K562 (cell line): Measurements from ENCODE around the gene IFIT2. TPM values are rescaled to one million over a fixed set of nuclear protein-coding genes. Genes with fewer than 3 reads are reported as not detected.
A peak's percentile ranks its signal among the peaks of the same experiment; 100 is the strongest.

Experiments used
- ATAC-seq: fragments of 200-7000 bp; cut with Tn5 transposase; 3 replicates; pipeline ENCODE4 v1.9.1; 2020; ENCODE audit warnings: moderate library complexity
- BruUV-seq: library from RNA; stranded (reverse); fragments of 400-500 nt; replicated peaks from 2 replicates; lab custom pipeline; 2021; lab: Mats Ljungman, UMichigan
- CTCF ChIA-PET: fragments of 300-600 bp; formaldehyde crosslinking; extraction: SDS; loops from one replicate; lab custom pipeline; 2021; ENCODE audit warnings: low intra/inter-chr PET ratio; lab: Yijun Ruan, JAX
- POLR2A ChIA-PET: fragments of 300-600, 350-650 bp; sonication (Branson Sonifier 250); formaldehyde crosslinking; extraction: SDS; loops from one replicate; lab custom pipeline; 2021; ENCODE audit warnings: antibody characterized with exemption, inconsistent platforms; lab: Yijun Ruan, JAX
- DNase-seq, 4 experiments: peaks; one replicate each; pipeline versions ENCODE4 v3.0.0 to v3.0.0-alpha.2; 2011 to 2018; ENCODE audit warnings: low spot score in 3 of 4, mixed read lengths in 3 of 4; ENCODE audit errors: extremely low read depth in 1 of 4
- FAIRE-seq: peaks from 2 replicates; lab custom pipeline; 2011; peaks lifted over from hg19 to GRCh38; lab: Jason Lieb, UNC
- H2AFZ ChIP-seq: 2 replicates; pipeline ENCODE4 v1.6.0; 2011; ENCODE audit warnings: low read depth, low read length, control low read depth, inconsistent platforms
- H3K27ac ChIP-seq: fragments of 200-600 bp; 3 replicates; pipeline ENCODE4 v1.8.0; 2011; ENCODE audit warnings: low read depth, mild to moderate bottlenecking, control low read depth, inconsistent platforms, low read length, moderate library complexity, mixed read lengths; ENCODE audit errors: extremely low read depth
- H3K27me3 ChIP-seq, 2 experiments: fragments of 300-600 bp in 1 of 2; 2 replicates in 1 of 2; 3 replicates in 1 of 2; pipeline versions ENCODE4 v1.6.0 to v1.8.0; 2011; ENCODE audit warnings: inconsistent platforms in 2 of 2, low read length in 2 of 2, mild to moderate bottlenecking in 1 of 2, mixed read lengths in 1 of 2, moderate library complexity in 1 of 2; ENCODE audit not compliant: control insufficient read depth in 2 of 2, insufficient read depth in 2 of 2
- H3K36me3 ChIP-seq: fragments of 300-600 bp; 3 replicates; pipeline ENCODE4 v1.8.0; 2011; ENCODE audit warnings: mild to moderate bottlenecking, low read length, inconsistent platforms; ENCODE audit not compliant: control insufficient read depth, insufficient read depth
- H3K4me1 ChIP-seq, 2 experiments: fragments of 200-600 bp in 1 of 2; replicated peaks in 1 of 2; 2 replicates in 1 of 2; 3 replicates in 1 of 2; pipeline versions ENCODE4 v1.5.1 to v1.8.0; 2011; ENCODE audit warnings: inconsistent platforms in 2 of 2, low read length in 2 of 2, mild to moderate bottlenecking in 1 of 2, mixed read lengths in 1 of 2, moderate library complexity in 1 of 2; ENCODE audit not compliant: control insufficient read depth in 2 of 2, insufficient read depth in 2 of 2
- H3K4me2 ChIP-seq: 2 replicates; pipeline ENCODE4 v1.6.1; 2011; ENCODE audit warnings: low read length, control low read depth, inconsistent platforms, mixed read lengths; ENCODE audit not compliant: insufficient read depth
- H3K4me3 ChIP-seq: fragments of 200-600 bp; sonication (generic), shearing (Covaris generic); 2 replicates; pipeline ENCODE4 v1.5.1; 2016; ENCODE audit warnings: control low read depth, inconsistent platforms
- H3K79me2 ChIP-seq: fragments of 200-600 bp; 3 replicates; pipeline ENCODE4 v1.8.0; 2011; ENCODE audit warnings: low read length, inconsistent platforms; ENCODE audit not compliant: control insufficient read depth, insufficient read depth
- H3K9ac ChIP-seq, 2 experiments: 2 replicates each; pipeline versions ENCODE4 v1.6.0 to v1.6.1; 2011; ENCODE audit warnings: low read depth in 2 of 2, low read length in 2 of 2, control low read depth in 1 of 2, inconsistent platforms in 1 of 2, mild to moderate bottlenecking in 1 of 2, mixed read lengths in 1 of 2; ENCODE audit not compliant: insufficient read depth in 1 of 2
- H3K9me1 ChIP-seq: one replicate; pipeline ENCODE4 v1.6.0; 2011; ENCODE audit warnings: inconsistent platforms, mild to moderate bottlenecking, low read length, moderate library complexity; ENCODE audit not compliant: control insufficient read depth, insufficient read depth
- H3K9me3 ChIP-seq: replicated peaks from 2 replicates; pipeline ENCODE4 v1.5.1; 2011; ENCODE audit warnings: low read depth, low read length, inconsistent platforms; ENCODE audit not compliant: control insufficient read depth, insufficient read depth
- H4K20me1 ChIP-seq: replicated peaks from 2 replicates; pipeline ENCODE4 v1.6.1; 2011; ENCODE audit warnings: low read length, inconsistent platforms, mixed read lengths; ENCODE audit not compliant: control insufficient read depth, insufficient read depth
- HDAC2 ChIP-seq: fragments of 450-650 bp; IDR thresholded peaks from 2 replicates; pipeline ENCODE4 v1.6.1; 2016; ENCODE audit warnings: mild to moderate bottlenecking
- KLF1 ChIP-seq: fragments of 450-650 bp; IDR thresholded peaks from 2 replicates; pipeline ENCODE4 v1.6.1; 2016; ENCODE audit warnings: missing genetic modification characterization, missing compliant biosample characterization
- ZNF239 ChIP-seq: fragments of 250-450 bp; sonication (Bioruptor Pico); IDR thresholded peaks from 2 replicates; pipeline ENCODE4 v1.4.0; 2020; ENCODE audit warnings: mild to moderate bottlenecking
- ZNF354B ChIP-seq: fragments of 250-450 bp; sonication (Bioruptor Pico); IDR thresholded peaks from 2 replicates; pipeline ENCODE4 v1.4.0; 2020
- WGBS: fragments of 100-300 bp; shearing (Covaris generic); methylation state at CpG from one replicate; pipeline ENCODE4 v1.1.6; 2016; ENCODE audit warnings: low coverage, mixed read lengths; ENCODE audit not compliant: insufficient coverage; ENCODE audit errors: missing lambda C conversion rate; 5-methylcytosine and 5-hydroxymethylcytosine counted together
- in situ Hi-C: fragments of 300-500 bp; cut with MboI; formaldehyde crosslinking; loops from 4 replicates; pipeline ENCODE4 v1.15.0; 2018; ENCODE audit warnings: inconsistent platforms, mixed read lengths
- intact Hi-C: fragments of 100-400 bp; cut with micrococcal nuclease; formaldehyde crosslinking; loops from 2 replicates; pipeline ENCODE4 v1.14.2; 2022
- polyA plus RNA-seq, 8 experiments: library from polyadenylated mRNA; depleted of rRNA in 4 of 8; stranded (reverse) in 5 of 8; unstranded in 3 of 8; fragments of >200 nt; fragmentation: Nextera tagmentation in 2 of 8; fragmentation: Illumina TruSeq in 1 of 8; extraction: Ambion mirVana in 2 of 8; extraction: Trizol in 1 of 8; gene quantifications; 2 replicates each; pipeline versions ENCODE4 v1.2.1 to v1.2.3, GENCODE V29; 2011 to 2014; ENCODE audit warnings: inconsistent platforms in 1 of 8, missing spikeins in 1 of 8
- total RNA-seq, 7 experiments: library from RNA; depleted of rRNA in 6 of 7; stranded (reverse); fragments of >200 nt in 6 of 7; fragmentation: Illumina TruSeq in 2 of 7; extraction: Trizol in 2 of 7; gene quantifications; 2 replicates each; pipeline versions ENCODE4 v1.2.1 to v1.2.3, GENCODE V29; 2011 to 2021; ENCODE audit warnings: low replicate concordance in 1 of 7
- TF ChIP-seq, protein P1 (sequence below): fragments of 200-800 bp; sonication (Bioruptor generic); IDR thresholded peaks from 2 replicates; pipeline ENCODE4 v1.6.1; 2016; ENCODE audit warnings: missing genetic modification characterization, missing compliant biosample characterization
- TF ChIP-seq, protein P2 (sequence below): fragments of 450-650 bp; formaldehyde crosslinking; IDR thresholded peaks from 2 replicates; pipeline ENCODE4 v1.4.0; 2020; ENCODE audit warnings: mild to moderate bottlenecking, moderate library complexity

The IFIT2 gene
- total and polyA plus RNA-seq, 9 of the 15 experiments (the other 6 are each of a cell fraction or from before 2014, with no cell fraction given), result 0.03 to 0.25 (median 0.10) TPM; not detected in 1

DNA sequence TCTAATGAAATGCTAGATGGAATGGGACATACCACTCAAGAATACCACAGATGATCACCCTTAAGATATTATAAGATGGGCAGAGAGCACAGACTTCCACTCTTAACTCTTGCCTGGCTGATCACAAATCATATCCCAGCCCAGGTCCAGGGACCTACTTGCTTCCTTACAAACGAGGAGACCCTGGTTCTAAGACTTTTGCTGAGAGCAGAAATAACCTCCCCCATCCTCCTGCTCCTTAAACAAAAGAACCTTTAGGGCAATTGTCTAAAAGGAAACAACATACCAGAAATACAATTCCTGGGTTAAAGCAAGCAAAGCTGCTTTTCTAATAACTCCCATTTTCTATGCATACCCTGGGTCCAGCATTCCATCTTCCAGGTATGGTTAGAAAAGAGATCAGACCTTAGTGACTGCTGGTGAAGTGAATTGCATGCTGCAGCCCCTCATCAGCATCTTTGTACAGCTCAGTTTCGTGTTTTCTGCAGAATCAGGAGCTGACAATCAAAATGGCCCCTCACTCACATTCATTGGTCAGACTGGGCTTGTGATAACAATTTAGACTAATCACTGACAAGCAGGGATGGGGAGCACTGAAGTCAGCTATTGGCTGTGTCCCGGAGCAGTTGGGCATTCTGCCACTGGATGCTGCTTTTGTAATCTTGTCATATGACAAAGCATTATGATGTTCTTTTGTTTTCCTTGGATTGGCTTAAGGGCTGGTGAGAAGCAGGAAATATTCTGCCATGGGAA lies 40.5 kb downstream of the IFIT2 start:
- Histone ChIP-seq H2AFZ (no peak overlapping the region), H3K4me2 (no peak overlapping the region), H3K9me1 (no peaks in the 10 kb centered on the region), H3K79me2 (no peaks in the 10 kb centered on the region), H4K20me1 (no peaks in the 10 kb centered on the region), H3K36me3 (no peaks in the 10 kb centered on the region), H3K27me3 (no peaks in the 10 kb centered on the region), H3K9ac (no peak overlapping the region), H3K9me3 (no peaks in the 10 kb centered on the region), H3K27ac (no peak overlapping the region), H3K4me1 (peaks cover 0 to 2% of the 10 kb centered on the region in 2 experiments; a peak in 2 of 5 replicates), H3K4me3 (no peak overlapping the region)
- WGBS, result 32% methylated on average over 3 of the region's 3 CpGs
- intact Hi-C loops (no loop called here), in situ Hi-C loops (no loop called here)
- ATAC-seq (peak; percentile 41; the same call in 2 of the 3 replicates), FAIRE-seq (no peak), DNase-seq (peak in 1 of 4 experiments; percentile 14)
- ChIA-PET CTCF (no interaction called here), POLR2A (interaction anchor here (0.5 to 1.8 kb wide), 4 partner anchors 9 to 1515 kb away, joined by 3 to 4 read pairs (median 4); partner anchors contain the start of gene IFIT3)
- no TSS peak for BruUV-seq
- no peak for TF ChIP-seq KLF1

DNA sequence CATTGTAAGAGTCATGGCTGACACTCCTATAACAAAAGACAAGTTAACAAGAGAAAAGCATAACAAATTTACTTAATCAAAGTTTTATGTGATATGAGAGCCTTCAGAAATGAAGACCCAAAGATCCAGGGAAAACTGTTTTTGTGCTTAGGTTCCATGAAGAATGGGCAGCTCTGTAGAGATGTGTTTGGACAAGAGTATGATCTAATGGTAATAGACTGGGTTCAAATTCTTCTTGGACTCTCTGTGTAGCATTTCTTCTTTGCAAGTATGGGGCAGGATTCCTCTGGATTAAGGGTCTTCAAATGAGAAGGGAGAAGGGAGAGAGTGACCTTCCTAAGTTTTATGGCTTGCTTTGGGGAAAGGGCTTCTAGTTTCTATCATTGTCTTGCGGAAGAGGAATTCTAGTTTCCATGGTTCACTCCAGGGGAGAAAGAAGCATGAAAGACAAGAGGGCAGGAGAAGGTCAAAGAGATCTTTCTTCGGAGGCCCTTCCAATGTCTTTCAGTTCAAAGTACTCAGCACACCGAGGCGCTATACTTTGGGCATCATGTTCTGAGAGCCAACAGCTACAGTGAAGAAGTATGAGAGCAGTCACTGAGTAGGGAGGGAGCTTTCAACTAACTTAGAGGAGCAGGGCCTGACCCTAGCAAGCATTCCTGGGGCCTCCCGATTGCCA lies 41.4 kb downstream of the IFIT2 start:
- DNase-seq (no peak), ATAC-seq (no peak), FAIRE-seq (no peak)
- Histone ChIP-seq H3K9ac (no peak overlapping the region), H3K9me3 (no peaks in the 10 kb centered on the region), H2AFZ (no peak overlapping the region), H3K4me1 (peaks cover 0 to 2% of the 10 kb centered on the region in 2 experiments; a peak in 2 of 5 replicates), H3K4me3 (no peak overlapping the region), H3K36me3 (no peaks in the 10 kb centered on the region), H3K27ac (no peak overlapping the region), H4K20me1 (no peaks in the 10 kb centered on the region), H3K4me2 (no peak overlapping the region), H3K27me3 (no peaks in the 10 kb centered on the region), H3K9me1 (no peaks in the 10 kb centered on the region), H3K79me2 (no peaks in the 10 kb centered on the region)
- CTCF ChIA-PET, result no interaction called here
- POLR2A ChIA-PET, result interaction anchor here (0.6 kb wide), 1 partner anchor 9 kb away, joined by 4 read pairs; no protein-coding TSS in a partner anchor
- 60% methylated on average over 5 of the region's 5 CpGs for WGBS
- in situ Hi-C loops (no loop called here), intact Hi-C loops (no loop called here)
- BruUV-seq, result no TSS peak
- TF ChIP-seq ZNF239 (CRISPR knock-in tag), result no peak
- TF ChIP-seq ZNF354B (CRISPR knock-in tag), result no peak
- TF ChIP-seq, protein P1, sequence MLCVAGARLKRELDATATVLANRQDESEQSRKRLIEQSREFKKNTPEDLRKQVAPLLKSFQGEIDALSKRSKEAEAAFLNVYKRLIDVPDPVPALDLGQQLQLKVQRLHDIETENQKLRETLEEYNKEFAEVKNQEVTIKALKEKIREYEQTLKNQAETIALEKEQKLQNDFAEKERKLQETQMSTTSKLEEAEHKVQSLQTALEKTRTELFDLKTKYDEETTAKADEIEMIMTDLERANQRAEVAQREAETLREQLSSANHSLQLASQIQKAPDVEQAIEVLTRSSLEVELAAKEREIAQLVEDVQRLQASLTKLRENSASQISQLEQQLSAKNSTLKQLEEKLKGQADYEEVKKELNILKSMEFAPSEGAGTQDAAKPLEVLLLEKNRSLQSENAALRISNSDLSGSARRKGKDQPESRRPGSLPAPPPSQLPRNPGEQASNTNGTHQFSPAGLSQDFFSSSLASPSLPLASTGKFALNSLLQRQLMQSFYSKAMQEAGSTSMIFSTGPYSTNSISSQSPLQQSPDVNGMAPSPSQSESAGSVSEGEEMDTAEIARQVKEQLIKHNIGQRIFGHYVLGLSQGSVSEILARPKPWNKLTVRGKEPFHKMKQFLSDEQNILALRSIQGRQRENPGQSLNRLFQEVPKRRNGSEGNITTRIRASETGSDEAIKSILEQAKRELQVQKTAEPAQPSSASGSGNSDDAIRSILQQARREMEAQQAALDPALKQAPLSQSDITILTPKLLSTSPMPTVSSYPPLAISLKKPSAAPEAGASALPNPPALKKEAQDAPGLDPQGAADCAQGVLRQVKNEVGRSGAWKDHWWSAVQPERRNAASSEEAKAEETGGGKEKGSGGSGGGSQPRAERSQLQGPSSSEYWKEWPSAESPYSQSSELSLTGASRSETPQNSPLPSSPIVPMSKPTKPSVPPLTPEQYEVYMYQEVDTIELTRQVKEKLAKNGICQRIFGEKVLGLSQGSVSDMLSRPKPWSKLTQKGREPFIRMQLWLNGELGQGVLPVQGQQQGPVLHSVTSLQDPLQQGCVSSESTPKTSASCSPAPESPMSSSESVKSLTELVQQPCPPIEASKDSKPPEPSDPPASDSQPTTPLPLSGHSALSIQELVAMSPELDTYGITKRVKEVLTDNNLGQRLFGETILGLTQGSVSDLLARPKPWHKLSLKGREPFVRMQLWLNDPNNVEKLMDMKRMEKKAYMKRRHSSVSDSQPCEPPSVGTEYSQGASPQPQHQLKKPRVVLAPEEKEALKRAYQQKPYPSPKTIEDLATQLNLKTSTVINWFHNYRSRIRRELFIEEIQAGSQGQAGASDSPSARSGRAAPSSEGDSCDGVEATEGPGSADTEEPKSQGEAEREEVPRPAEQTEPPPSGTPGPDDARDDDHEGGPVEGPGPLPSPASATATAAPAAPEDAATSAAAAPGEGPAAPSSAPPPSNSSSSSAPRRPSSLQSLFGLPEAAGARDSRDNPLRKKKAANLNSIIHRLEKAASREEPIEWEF (CRISPR knock-in tag), result no peak
- TF ChIP-seq, protein P2, sequence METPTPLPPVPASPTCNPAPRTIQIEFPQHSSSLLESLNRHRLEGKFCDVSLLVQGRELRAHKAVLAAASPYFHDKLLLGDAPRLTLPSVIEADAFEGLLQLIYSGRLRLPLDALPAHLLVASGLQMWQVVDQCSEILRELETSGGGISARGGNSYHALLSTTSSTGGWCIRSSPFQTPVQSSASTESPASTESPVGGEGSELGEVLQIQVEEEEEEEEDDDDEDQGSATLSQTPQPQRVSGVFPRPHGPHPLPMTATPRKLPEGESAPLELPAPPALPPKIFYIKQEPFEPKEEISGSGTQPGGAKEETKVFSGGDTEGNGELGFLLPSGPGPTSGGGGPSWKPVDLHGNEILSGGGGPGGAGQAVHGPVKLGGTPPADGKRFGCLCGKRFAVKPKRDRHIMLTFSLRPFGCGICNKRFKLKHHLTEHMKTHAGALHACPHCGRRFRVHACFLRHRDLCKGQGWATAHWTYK, result no peak
- no peak for TF ChIP-seq HDAC2
